Midbrain (tissue), 1 donor: Measurements from ENCODE around the gene RPL39.
A peak's percentile ranks its signal among the peaks of the same experiment; 100 is the strongest.
"Not testable (repeated sequence)": the region's sequence is repeated elsewhere in the genome, so short reads cannot be mapped to it uniquely, and the experiment has no call there.

ENCODE experiments used
- DNase-seq: peaks from one replicate; lab custom pipeline; 2025; lab: John Stamatoyannopoulos, UW

Gene RPL39

GRCh38 chrX:119763181-119763580, 28.2 kb downstream of the RPL39 start:
- DNase-seq: no peak

GRCh38 chrX:119762718-119763117, 28.7 kb downstream of the RPL39 start:
- DNase-seq: no peak

GRCh38 chrX:119760026-119760877, 31.2 kb downstream of the RPL39 start:
- no peak for DNase-seq

- DNase-seq: no peak
These were observed 32.1 kb downstream of the RPL39 start for GRCh38 chrX:119759248-119759766.

- DNase-seq: no peak
These were observed 32.6 kb downstream of the RPL39 start for GRCh38 chrX:119758731-119759247.

- DNase-seq: peak; percentile 14
These were observed 33.3 kb downstream of the RPL39 start, which contains the start of gene SOWAHD for GRCh38 chrX:119757979-119758730. SOWAHD (plus strand) TSS chrX:119758588; CDS start chrX:119758668, 80 bp downstream.

GRCh38 chrX:119757646-119757978, 33.8 kb downstream of the RPL39 start:
- no peak for DNase-seq

- no peak for DNase-seq
These were observed 34.3 kb downstream of the RPL39 start for GRCh38 chrX:119756926-119757635.

GRCh38 chrX:119755981-119756533, 35.4 kb downstream of the RPL39 start:
- no peak for DNase-seq

GRCh38 chrX:119753639-119754257, 37.7 kb downstream of the RPL39 start:
- no peak for DNase-seq

- DNase-seq: no peak
These were observed 38.4 kb downstream of the RPL39 start for GRCh38 chrX:119753001-119753400.

- not testable (repeated sequence) for DNase-seq
These were observed 40.7 kb downstream of the RPL39 start for GRCh38 chrX:119750751-119751150.

GRCh38 chrX:119750131-119750530, 41.3 kb downstream of the RPL39 start:
- not testable (repeated sequence) for DNase-seq

GRCh38 chrX:119745283-119745848, 46.1 kb downstream of the RPL39 start:
- no peak for DNase-seq

- no peak for DNase-seq
These were observed 52.7 kb downstream of the RPL39 start for GRCh38 chrX:119738742-119739141.
